HUDEP-2 (cell line): ENCODE measurements around the gene CHST6.
A peak's percentile ranks its signal among the peaks of the same experiment; 100 is the strongest.
"Not testable (repeated sequence)": the region's sequence is repeated elsewhere in the genome, so short reads cannot be mapped to it uniquely, and the experiment has no call there.

ENCODE experiments used
- DNase-seq, 76 experiments: peaks; one replicate each; lab custom pipeline; 2025; ENCODE audit not compliant: unreplicated experiment in 76 of 76; lab: John Stamatoyannopoulos, UW

Gene CHST6

GRCh38 chr16:75455677-75456076, 39.6 kb downstream of the CHST6 start:
- DNase-seq, result no peak

GRCh38 chr16:75452464-75453190, 42.6 kb downstream of the CHST6 start:
- DNase-seq, result peak in 35 of 76 experiments; percentile 2 to 69 (median 48)

GRCh38 chr16:75446416-75446815, 48.8 kb downstream of the CHST6 start:
- DNase-seq, result no peak

GRCh38 chr16:75445298-75445697, 49.9 kb downstream of the CHST6 start:
- peak in 9 of 76 experiments; percentile 8 to 28 (median 12) for DNase-seq

- DNase-seq, result no peak
Measured at GRCh38 chr16:75443298-75443697, 51.9 kb downstream of the CHST6 start.

GRCh38 chr16:75433732-75434413, 61.4 kb downstream of the CHST6 start:
- peak in 71 of 76 experiments; percentile 31 to 88 (median 74) for DNase-seq

- peak in 74 of 76 experiments; percentile 58 to 97 (median 90) for DNase-seq
Measured at GRCh38 chr16:75432828-75433731, 62.2 kb downstream of the CHST6 start, which contains the start of gene CFDP1. CFDP1 (minus strand) TSS chr16:75433503; CDS start chr16:75433352, 151 bp downstream.

- no peak for DNase-seq
Measured at GRCh38 chr16:75429621-75430403, 65.4 kb downstream of the CHST6 start.

- peak in 4 of 76 experiments; percentile 1 to 14 (median 6) for DNase-seq
Measured at GRCh38 chr16:75426524-75426923, 68.7 kb downstream of the CHST6 start.

GRCh38 chr16:75424105-75424762, 71.0 kb downstream of the CHST6 start:
- not testable (repeated sequence) for DNase-seq

GRCh38 chr16:75423723-75424104, 71.5 kb downstream of the CHST6 start:
- no peak for DNase-seq
